Measurements from ENCODE around the gene LLCFC1. TPM values are rescaled to one million over a fixed set of nuclear protein-coding genes. Genes with fewer than 3 reads are reported as not detected.

Gene LLCFC1
- total RNA-seq, 2 experiments from 2014 or later = not detected

GRCh38 chr7:142913566-142913965 lies 25.7 kb upstream of the LLCFC1 start:
- Mint-ChIP-seq H3K36me3 (ENCODE audit: low read depth) (no peaks in the 10 kb centered on the region), H3K4me3 (no peak overlapping the region), H3K27me3 (ENCODE audit: low read depth) (peaks cover 17% of the 10 kb centered on the region), H3K27ac (no peak overlapping the region), H3K9me3 (ENCODE audit: insufficient read depth) (no peaks in the 10 kb centered on the region), H3K4me1 (ENCODE audit: low read depth) (no peaks in the 10 kb centered on the region)
- no peak for DNase-seq
- POLR2A ChIA-PET = no interaction called here
- ATAC-seq = no peak
- CTCF ChIA-PET = interaction anchor here (1.5 kb wide), 1 partner anchor 41 kb away, joined by 3 read pairs; no protein-coding TSS in a partner anchor

DNA sequence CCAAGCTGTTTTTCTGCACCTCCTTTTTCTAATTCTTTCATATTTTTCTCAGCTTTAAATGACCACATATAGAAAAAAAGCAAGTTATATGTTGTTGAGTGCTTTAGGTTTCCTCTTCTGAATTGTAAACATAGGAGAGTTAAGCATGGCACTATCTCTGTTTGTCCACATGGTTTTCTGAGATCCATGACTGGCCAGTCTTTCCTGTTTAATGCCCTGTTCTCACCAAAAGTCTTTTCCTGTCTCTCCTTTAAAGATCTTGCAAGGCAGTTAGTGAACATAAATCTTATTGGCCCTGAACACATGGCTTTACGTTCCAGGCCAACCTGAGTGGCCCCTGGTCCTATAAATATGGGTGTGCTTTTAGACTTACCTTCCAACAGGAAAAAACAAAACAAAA lies 25.2 kb upstream of the LLCFC1 start:
- Mint-ChIP-seq H3K27ac (no peak overlapping the region), H3K4me1 (ENCODE audit: low read depth) (no peaks in the 10 kb centered on the region), H3K9me3 (ENCODE audit: insufficient read depth) (no peaks in the 10 kb centered on the region), H3K36me3 (ENCODE audit: low read depth) (no peaks in the 10 kb centered on the region), H3K27me3 (ENCODE audit: low read depth) (peaks cover 20% of the 10 kb centered on the region), H3K4me3 (no peak overlapping the region)
- ATAC-seq (no peak), DNase-seq (no peak)
- POLR2A ChIA-PET = no interaction called here
- CTCF ChIA-PET = interaction anchor here (1.5 kb wide), 1 partner anchor 41 kb away, joined by 3 read pairs; no protein-coding TSS in a partner anchor

DNA sequence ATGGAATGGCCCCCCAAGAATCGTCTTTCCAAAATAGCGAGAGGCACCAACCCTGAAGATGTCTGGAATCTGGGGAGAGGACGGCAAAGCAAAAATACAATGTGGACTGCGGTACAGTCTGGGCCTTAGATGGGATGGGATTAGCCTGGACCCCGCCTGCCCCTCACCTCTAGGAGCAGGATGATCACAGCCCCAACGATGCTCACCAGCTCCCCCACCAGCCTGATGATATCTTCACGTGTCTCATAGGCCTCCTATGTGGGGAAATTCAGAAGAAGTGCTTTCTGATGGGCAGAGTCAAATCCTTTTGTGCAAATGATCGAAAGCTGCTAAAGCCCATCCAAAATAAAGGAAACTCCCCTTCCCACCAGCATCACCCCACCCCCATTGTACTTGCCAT lies 24.0 kb upstream of the LLCFC1 start:
- H3K4me1 Mint-ChIP-seq (ENCODE audit: low read depth) = no peaks in the 10 kb centered on the region
- POLR2A ChIA-PET = no interaction called here
- no peaks in the 10 kb centered on the region for H3K36me3 Mint-ChIP-seq (ENCODE audit: low read depth)

GRCh38 chr7:142916508-142916907 lies 22.8 kb upstream of the LLCFC1 start:
- no peaks in the 10 kb centered on the region for H3K9me3 Mint-ChIP-seq (ENCODE audit: insufficient read depth)
- CTCF ChIA-PET = interaction anchor here (1.0 to 1.1 kb wide), 2 partner anchors 9 to 36 kb away, joined by 3 to 4 read pairs; no protein-coding TSS in a partner anchor
- POLR2A ChIA-PET = no interaction called here
- H3K27me3 Mint-ChIP-seq (ENCODE audit: low read depth) = peaks cover 14% of the 10 kb centered on the region
- DNase-seq = no peak
- H3K4me1 Mint-ChIP-seq (ENCODE audit: low read depth) = no peaks in the 10 kb centered on the region
- H3K4me3 Mint-ChIP-seq = no peak overlapping the region
- no peaks in the 10 kb centered on the region for H3K36me3 Mint-ChIP-seq (ENCODE audit: low read depth)
- no peak for ATAC-seq
- no peak overlapping the region for H3K27ac Mint-ChIP-seq

More for the DNA sequence above, 24.0 kb upstream of the LLCFC1 start:
- ATAC-seq (no peak), DNase-seq (no peak)
- Mint-ChIP-seq H3K4me3 (no peak overlapping the region), H3K27ac (no peak overlapping the region), H3K27me3 (ENCODE audit: low read depth) (peaks cover 18% of the 10 kb centered on the region), H3K9me3 (ENCODE audit: insufficient read depth) (no peaks in the 10 kb centered on the region)
- CTCF ChIA-PET = interaction anchor here (0.9 kb wide), 1 partner anchor 55 kb away, joined by 3 read pairs; no protein-coding TSS in a partner anchor

- H3K27ac Mint-ChIP-seq = no peak overlapping the region
- no peaks in the 10 kb centered on the region for H3K4me1 Mint-ChIP-seq (ENCODE audit: low read depth)
- ATAC-seq (no peak), DNase-seq (no peak)
- peaks cover 13% of the 10 kb centered on the region for H3K27me3 Mint-ChIP-seq (ENCODE audit: low read depth)
- POLR2A ChIA-PET = no interaction called here
- CTCF ChIA-PET = no interaction called here
- no peaks in the 10 kb centered on the region for H3K9me3 Mint-ChIP-seq (ENCODE audit: insufficient read depth)
- no peaks in the 10 kb centered on the region for H3K36me3 Mint-ChIP-seq (ENCODE audit: low read depth)
- no peak overlapping the region for H3K4me3 Mint-ChIP-seq
These were observed 21.8 kb upstream of the LLCFC1 start for GRCh38 chr7:142917447-142917846.

DNA sequence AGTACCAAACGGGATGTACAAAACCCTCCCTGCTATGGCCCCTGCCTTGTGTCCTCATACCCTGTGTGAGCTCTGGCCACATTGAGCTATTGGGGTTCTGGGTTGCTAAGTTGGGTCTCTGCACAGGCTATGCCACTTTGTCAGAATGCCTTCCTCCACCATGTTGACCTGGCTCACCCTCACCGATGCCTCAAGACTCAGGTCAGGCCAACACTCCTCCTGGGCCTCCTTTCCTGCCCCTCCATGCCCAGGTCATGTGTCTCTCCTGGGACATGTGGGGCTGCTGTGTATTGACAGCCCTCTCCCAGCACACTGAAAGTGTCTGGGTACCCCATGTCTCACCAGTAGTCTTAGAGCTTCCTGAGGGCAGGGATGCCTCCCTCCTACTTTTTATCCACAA lies 20.4 kb upstream of the LLCFC1 start:
- H3K4me1 Mint-ChIP-seq (ENCODE audit: low read depth) = no peaks in the 10 kb centered on the region
- DNase-seq (no peak), ATAC-seq (no peak)
- H3K36me3 Mint-ChIP-seq (ENCODE audit: low read depth) = no peaks in the 10 kb centered on the region
- no peak overlapping the region for H3K27ac Mint-ChIP-seq
- peaks cover 14% of the 10 kb centered on the region for H3K27me3 Mint-ChIP-seq (ENCODE audit: low read depth)
- no peak overlapping the region for H3K4me3 Mint-ChIP-seq
- CTCF ChIA-PET = no interaction called here
- H3K9me3 Mint-ChIP-seq (ENCODE audit: insufficient read depth) = no peaks in the 10 kb centered on the region
- POLR2A ChIA-PET = no interaction called here

GRCh38 chr7:142919656-142920055 lies 19.6 kb upstream of the LLCFC1 start:
- H3K27ac Mint-ChIP-seq = no peak overlapping the region
- H3K36me3 Mint-ChIP-seq (ENCODE audit: low read depth) = no peaks in the 10 kb centered on the region
- POLR2A ChIA-PET = no interaction called here
- no peaks in the 10 kb centered on the region for H3K4me1 Mint-ChIP-seq (ENCODE audit: low read depth)
- DNase-seq (no peak), ATAC-seq (no peak)
- H3K27me3 Mint-ChIP-seq (ENCODE audit: low read depth) = peaks cover 14% of the 10 kb centered on the region
- CTCF ChIA-PET = no interaction called here
- H3K9me3 Mint-ChIP-seq (ENCODE audit: insufficient read depth) = no peaks in the 10 kb centered on the region
- no peak overlapping the region for H3K4me3 Mint-ChIP-seq

- Mint-ChIP-seq H3K36me3 (ENCODE audit: low read depth) (no peaks in the 10 kb centered on the region), H3K4me1 (ENCODE audit: low read depth) (no peaks in the 10 kb centered on the region), H3K27me3 (ENCODE audit: low read depth) (peaks cover 9% of the 10 kb centered on the region), H3K9me3 (ENCODE audit: insufficient read depth) (no peaks in the 10 kb centered on the region), H3K4me3 (no peak overlapping the region), H3K27ac (no peak overlapping the region)
- ATAC-seq = no peak
- no peak for DNase-seq
- CTCF ChIA-PET = interaction anchor here (1.1 kb wide), 1 partner anchor 12 kb away, joined by 3 read pairs; no protein-coding TSS in a partner anchor
- POLR2A ChIA-PET = no interaction called here
These were observed 15.9 kb upstream of the LLCFC1 start for GRCh38 chr7:142923391-142923790.

- ChIA-PET CTCF (interaction anchor here (0.9 to 1.6 kb wide), 4 partner anchors 9 to 290 kb away, joined by 3 to 5 read pairs (median 3); no protein-coding TSS in a partner anchor), POLR2A (no interaction called here)
- no peak for ATAC-seq
- H3K9me3 Mint-ChIP-seq (ENCODE audit: insufficient read depth) = no peaks in the 10 kb centered on the region
- no peak overlapping the region for H3K27ac Mint-ChIP-seq
- no peak for DNase-seq
- no peaks in the 10 kb centered on the region for H3K36me3 Mint-ChIP-seq (ENCODE audit: low read depth)
- no peak overlapping the region for H3K4me3 Mint-ChIP-seq
- H3K4me1 Mint-ChIP-seq (ENCODE audit: low read depth) = no peaks in the 10 kb centered on the region
- H3K27me3 Mint-ChIP-seq (ENCODE audit: low read depth) = peaks cover 3% of the 10 kb centered on the region
These were observed 13.9 kb upstream of the LLCFC1 start for GRCh38 chr7:142925413-142925812.

DNA sequence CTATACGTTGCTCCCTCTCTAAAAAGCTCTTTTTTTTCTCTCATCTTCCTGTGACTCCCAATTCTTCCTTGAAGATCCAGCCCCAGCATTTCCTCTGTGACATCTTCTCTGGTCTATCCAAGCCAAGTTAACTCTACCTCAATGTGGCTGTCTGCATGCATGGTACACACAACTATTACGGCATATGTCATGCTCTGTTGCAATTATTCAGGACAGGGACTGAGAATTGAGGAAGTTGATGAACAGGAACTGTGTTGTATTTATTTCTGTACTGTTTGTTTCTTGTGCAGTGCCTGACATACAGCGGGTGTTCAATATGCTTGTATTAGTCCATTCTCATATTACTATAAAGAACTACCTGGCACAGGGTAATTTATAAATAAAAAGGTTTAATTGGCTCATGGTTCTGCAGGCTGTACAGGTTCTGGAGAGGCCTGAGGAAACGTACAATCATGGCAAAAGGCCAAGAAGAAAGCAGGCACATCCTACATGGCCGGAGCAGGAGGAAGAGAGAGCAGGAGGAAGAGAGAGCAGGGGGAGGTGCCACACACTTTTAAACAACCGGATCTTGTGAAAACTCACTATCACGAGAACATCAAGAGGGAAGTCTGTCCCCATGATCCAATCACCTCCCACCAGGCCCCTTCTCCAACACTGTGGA lies 12.1 kb upstream of the LLCFC1 start:
- no peak for ATAC-seq

DNA sequence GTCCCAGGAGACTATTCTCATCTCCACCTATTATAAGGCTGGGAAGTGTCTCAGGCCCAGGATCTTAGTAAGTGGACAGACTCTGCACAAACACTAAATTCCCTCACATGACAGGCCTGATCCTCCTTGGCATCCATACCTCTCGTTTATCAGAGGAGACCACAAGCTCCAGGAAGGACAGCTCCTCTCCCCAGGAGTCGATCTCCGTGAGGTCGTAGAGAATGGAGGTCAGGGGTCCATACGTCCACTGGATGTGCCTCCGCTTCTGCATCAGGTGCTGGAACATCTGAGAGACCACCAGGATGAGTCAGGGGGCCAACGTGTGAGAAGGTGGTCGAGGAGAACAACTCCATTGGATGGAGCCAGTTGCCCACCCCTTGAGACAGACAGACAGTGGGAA lies 11.3 kb upstream of the LLCFC1 start:
- no peaks in the 10 kb centered on the region for H3K4me1 Mint-ChIP-seq (ENCODE audit: low read depth)
- no peak overlapping the region for H3K4me3 Mint-ChIP-seq
- DNase-seq (no peak), ATAC-seq (no peak)
- H3K9me3 Mint-ChIP-seq (ENCODE audit: insufficient read depth) = no peaks in the 10 kb centered on the region
- H3K27me3 Mint-ChIP-seq (ENCODE audit: low read depth) = peaks cover 3% of the 10 kb centered on the region
- POLR2A ChIA-PET = no interaction called here
- no peaks in the 10 kb centered on the region for H3K36me3 Mint-ChIP-seq (ENCODE audit: low read depth)
- H3K27ac Mint-ChIP-seq = no peak overlapping the region
- CTCF ChIA-PET = interaction anchor here (1.3 kb wide), 1 partner anchor 324 kb away, joined by 3 read pairs; no protein-coding TSS in a partner anchor

More for the DNA sequence above, 12.1 kb upstream of the LLCFC1 start:
- Mint-ChIP-seq H3K36me3 (ENCODE audit: low read depth) (no peaks in the 10 kb centered on the region), H3K4me3 (no peak overlapping the region), H3K27me3 (ENCODE audit: low read depth) (peaks cover 3% of the 10 kb centered on the region), H3K4me1 (ENCODE audit: low read depth) (no peaks in the 10 kb centered on the region), H3K27ac (no peak overlapping the region), H3K9me3 (ENCODE audit: insufficient read depth) (no peaks in the 10 kb centered on the region)
- ChIA-PET POLR2A (no interaction called here), CTCF (interaction anchor here (1.1 to 1.3 kb wide), 2 partner anchors 55 to 324 kb away, joined by 3 read pairs; no protein-coding TSS in a partner anchor)
- DNase-seq = no peak

DNA sequence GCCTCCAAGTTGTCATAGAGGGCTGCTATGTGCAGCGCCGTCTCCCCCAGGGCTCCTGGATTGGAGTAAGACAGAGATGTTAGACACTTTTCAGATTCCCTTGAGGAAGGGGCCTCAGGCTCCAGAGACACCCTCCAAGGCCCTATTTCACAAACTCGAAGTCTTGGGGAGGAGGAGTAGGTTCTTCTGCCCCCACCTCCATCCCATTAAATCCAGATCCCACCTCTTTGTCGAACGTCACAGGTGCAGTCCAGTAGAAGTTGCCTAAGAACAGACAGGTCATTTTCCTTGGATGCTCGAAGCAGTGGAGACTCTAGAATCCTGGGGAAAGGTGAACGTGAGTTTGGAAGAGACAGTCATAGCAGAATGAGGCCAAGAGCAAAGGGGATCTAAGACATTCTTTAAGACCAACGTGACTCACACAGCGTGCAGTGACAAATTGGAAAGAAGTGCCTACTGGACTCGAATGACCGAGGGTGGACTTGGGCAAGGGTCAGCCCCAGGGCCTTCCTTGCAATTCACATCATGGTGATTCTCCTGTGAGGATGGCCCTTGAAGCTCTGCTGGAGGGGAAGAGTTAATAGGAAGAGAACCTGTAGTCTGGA lies 9.1 kb upstream of the LLCFC1 start:
- H3K4me3 Mint-ChIP-seq = no peak overlapping the region

More for the DNA sequence above, 9.1 kb upstream of the LLCFC1 start:
- no peak for DNase-seq
- Mint-ChIP-seq H3K27me3 (ENCODE audit: low read depth) (peaks cover 2% of the 10 kb centered on the region), H3K9me3 (ENCODE audit: insufficient read depth) (no peaks in the 10 kb centered on the region), H3K27ac (no peak overlapping the region), H3K4me1 (ENCODE audit: low read depth) (peaks cover 4% of the 10 kb centered on the region), H3K36me3 (ENCODE audit: low read depth) (no peaks in the 10 kb centered on the region)
- CTCF ChIA-PET = no interaction called here
- POLR2A ChIA-PET = no interaction called here
- ATAC-seq = no peak
